Upper lobe of left lung (tissue), 6 donors: ENCODE data around the gene GADD45GIP1. TPM values are rescaled to one million over a fixed set of nuclear protein-coding genes. Genes with fewer than 3 reads are reported as not detected.

Source experiments
- ATAC-seq, 2 donors: fragments of 200-7000 bp; cut with Tn5 transposase; one replicate each; pipeline ENCODE4 v1.9.1; 2022; ENCODE audit warnings: mild to moderate bottlenecking in 2 of 2, moderate library complexity in 2 of 2; ENCODE audit not compliant: low FRiP score in 2 of 2
- DNase-seq, 2 donors: peaks; one replicate each; pipeline ENCODE4 v3.0.0-alpha.2; 2019 to 2020
- H3K27ac ChIP-seq, 4 donors: fragments of 200-600 bp; sonication (generic); one replicate each; pipeline ENCODE4 v1.5.1; 2016 to 2019
- H3K27me3 ChIP-seq, 4 donors: fragments of 200-600 bp; sonication (generic); one replicate each; pipeline ENCODE4 v1.5.1; 2017 to 2019
- H3K36me3 ChIP-seq, 4 donors: fragments of 200-600 bp; sonication (generic); one replicate each; pipeline ENCODE4 v1.5.1; 2016 to 2019
- H3K4me1 ChIP-seq, 4 donors: fragments of 200-600 bp; sonication (generic); one replicate each; pipeline ENCODE4 v1.5.1; 2018 to 2019
- H3K4me3 ChIP-seq, 4 donors: fragments of 200-600 bp; sonication (generic); one replicate each; pipeline ENCODE4 v1.5.1; 2017 to 2019; ENCODE audit warnings: mild to moderate bottlenecking in 2 of 4, moderate library complexity in 1 of 4
- H3K9me3 ChIP-seq, 4 donors: fragments of 200-600 bp; sonication (generic); one replicate each; pipeline ENCODE4 v1.5.1; 2018 to 2019
- EP300 ChIP-seq, 4 donors: sonication (generic); formaldehyde crosslinking; IDR thresholded peaks; one replicate each; pipeline ENCODE4 v1.5.1; 2017; ENCODE audit warnings: antibody characterized with exemption in 4 of 4, control low read depth in 2 of 4
- POLR2A ChIP-seq, 4 donors: fragments of 450-650 bp; IDR thresholded peaks; one replicate each; pipeline ENCODE4 v1.5.1; 2016 to 2017; ENCODE audit warnings: antibody characterized with exemption in 4 of 4, mild to moderate bottlenecking in 2 of 4
- POLR2AphosphoS5 ChIP-seq, 2 donors: sonication (generic); formaldehyde crosslinking; IDR thresholded peaks; one replicate each; pipeline ENCODE4 v1.5.1; 2017; ENCODE audit warnings: antibody characterized with exemption in 2 of 2
- WGBS, 2 donors: methylation state at CpG; one replicate each; pipeline ENCODE4 v1.1.5; 2017 to 2018; 5-methylcytosine and 5-hydroxymethylcytosine counted together
- total RNA-seq, 6 donors: library from RNA; depleted of rRNA in 4 of 6; stranded (reverse); fragments of >200 nt in 4 of 6; gene quantifications; one replicate each; pipeline versions ENCODE4 v1.1.0 to v1.2.1, GENCODE V29; 2016 to 2021
- TF ChIP-seq, protein P1 (sequence below), 6 experiments: fragments of 450-650 bp in 4 of 6; fragments of 200-600 bp in 2 of 6; sonication (generic) in 2 of 6; IDR thresholded peaks; one replicate each; pipeline ENCODE4 v1.5.1; 2016 to 2019; ENCODE audit warnings: antibody characterized with exemption in 6 of 6
- donor health status: DM: no; HTN: no; CAD: no; lungs with moderate emphysema.
- donor health status: DM: no; HTN: yes; CAD: no; lungs with severe emphysema.

GADD45GIP1 gene
- total RNA-seq, 6 donors from 2014 or later = 15.3 to 43.8 (median 26.6) TPM

DNA sequence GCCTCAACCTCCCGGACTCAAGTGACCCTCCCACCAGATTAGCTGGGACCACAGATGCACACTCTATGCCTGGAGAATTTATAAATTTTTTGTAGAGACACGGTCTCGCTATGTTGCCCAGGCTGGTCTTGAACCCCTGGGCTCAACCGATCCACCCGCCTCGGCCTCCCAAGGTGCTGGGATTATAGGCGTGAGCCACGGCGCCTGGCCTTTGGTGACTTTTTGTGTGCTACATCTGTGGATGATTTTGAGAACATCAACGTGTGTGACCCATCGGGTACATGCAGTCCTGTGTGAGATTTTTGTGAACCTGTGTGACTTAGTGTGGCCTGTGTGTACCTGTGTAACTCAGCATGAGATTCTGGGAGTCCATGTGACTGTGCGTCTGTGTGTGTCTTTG, 29.7 kb upstream of the GADD45GIP1 start:
- H3K4me1 ChIP-seq = peaks cover 13 to 23% (median 19%) of the 10 kb centered on the region in 4 donors
- no peaks in the 10 kb centered on the region for H3K9me3 ChIP-seq
- H3K27ac ChIP-seq = no peak overlapping the region
- no peak overlapping the region for H3K4me3 ChIP-seq
- DNase-seq (no peak), ATAC-seq (no peak)
- TF ChIP-seq, protein P1, sequence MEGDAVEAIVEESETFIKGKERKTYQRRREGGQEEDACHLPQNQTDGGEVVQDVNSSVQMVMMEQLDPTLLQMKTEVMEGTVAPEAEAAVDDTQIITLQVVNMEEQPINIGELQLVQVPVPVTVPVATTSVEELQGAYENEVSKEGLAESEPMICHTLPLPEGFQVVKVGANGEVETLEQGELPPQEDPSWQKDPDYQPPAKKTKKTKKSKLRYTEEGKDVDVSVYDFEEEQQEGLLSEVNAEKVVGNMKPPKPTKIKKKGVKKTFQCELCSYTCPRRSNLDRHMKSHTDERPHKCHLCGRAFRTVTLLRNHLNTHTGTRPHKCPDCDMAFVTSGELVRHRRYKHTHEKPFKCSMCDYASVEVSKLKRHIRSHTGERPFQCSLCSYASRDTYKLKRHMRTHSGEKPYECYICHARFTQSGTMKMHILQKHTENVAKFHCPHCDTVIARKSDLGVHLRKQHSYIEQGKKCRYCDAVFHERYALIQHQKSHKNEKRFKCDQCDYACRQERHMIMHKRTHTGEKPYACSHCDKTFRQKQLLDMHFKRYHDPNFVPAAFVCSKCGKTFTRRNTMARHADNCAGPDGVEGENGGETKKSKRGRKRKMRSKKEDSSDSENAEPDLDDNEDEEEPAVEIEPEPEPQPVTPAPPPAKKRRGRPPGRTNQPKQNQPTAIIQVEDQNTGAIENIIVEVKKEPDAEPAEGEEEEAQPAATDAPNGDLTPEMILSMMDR (IDR thresholded peaks at IDR 0.05) = no peak
- TF ChIP-seq POLR2A (IDR thresholded peaks at IDR 0.05) = no peak
- no peak for TF ChIP-seq POLR2AphosphoS5 (IDR thresholded peaks at IDR 0.05)
- TF ChIP-seq EP300 (IDR thresholded peaks at IDR 0.05) = no peak
- no peaks in the 10 kb centered on the region for H3K27me3 ChIP-seq
- 93 to 99% methylated on average over 11 to 12 of the region's 12 CpGs for WGBS, 2 donors
- H3K36me3 ChIP-seq = no peaks in the 10 kb centered on the region

DNA sequence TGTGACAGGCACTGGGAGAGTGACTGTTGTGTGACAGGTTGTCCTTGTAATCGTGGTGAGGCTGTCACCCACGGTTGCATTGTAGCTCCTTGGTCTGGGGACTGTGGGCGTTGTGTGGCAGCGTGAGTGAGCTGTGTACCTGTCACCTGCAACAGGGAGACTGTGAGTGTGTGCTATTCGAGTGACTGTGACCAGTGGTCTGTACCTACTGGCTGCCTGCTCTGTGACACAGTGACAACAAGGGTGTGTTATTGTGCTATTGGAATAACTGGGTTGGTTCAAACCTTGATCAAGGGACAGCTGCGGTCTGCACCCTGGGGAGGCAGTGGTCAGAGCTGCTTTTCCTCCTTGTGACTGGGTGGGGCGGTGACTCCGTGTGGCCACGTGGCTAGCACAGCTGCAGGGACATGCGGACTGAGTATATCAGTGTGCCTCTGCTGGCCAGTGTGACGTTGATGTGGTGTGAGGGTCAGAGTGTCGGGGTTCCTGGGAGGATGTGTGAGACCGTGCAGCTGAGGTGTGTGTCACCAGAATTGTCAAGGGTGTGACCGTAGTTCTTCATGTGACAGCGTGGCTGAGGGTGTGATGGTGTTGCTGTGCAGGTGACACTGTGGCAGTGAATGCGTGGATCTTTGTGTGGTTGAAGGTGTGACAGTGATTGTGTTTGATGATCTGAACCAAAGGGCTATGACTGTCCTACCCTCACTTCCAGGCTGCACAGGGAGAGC, 28.2 kb upstream of the GADD45GIP1 start:
- H3K9me3 ChIP-seq = no peaks in the 10 kb centered on the region
- peaks cover 13 to 23% (median 19%) of the 10 kb centered on the region in 4 donors for H3K4me1 ChIP-seq
- H3K36me3 ChIP-seq = no peaks in the 10 kb centered on the region
- H3K27me3 ChIP-seq = no peaks in the 10 kb centered on the region
- TF ChIP-seq EP300 (IDR thresholded peaks at IDR 0.05) (no peak), POLR2AphosphoS5 (IDR thresholded peaks at IDR 0.05) (peak in 1 of 2 donors; percentile 29)
- no peak overlapping the region for H3K27ac ChIP-seq
- DNase-seq = peak; percentile 67 to 70
- WGBS, 2 donors = 71 to 74% methylated on average over 15 to 16 of the region's 16 CpGs
- peak; percentile 60 to 79 for ATAC-seq
- H3K4me3 ChIP-seq = no peak overlapping the region

DNA sequence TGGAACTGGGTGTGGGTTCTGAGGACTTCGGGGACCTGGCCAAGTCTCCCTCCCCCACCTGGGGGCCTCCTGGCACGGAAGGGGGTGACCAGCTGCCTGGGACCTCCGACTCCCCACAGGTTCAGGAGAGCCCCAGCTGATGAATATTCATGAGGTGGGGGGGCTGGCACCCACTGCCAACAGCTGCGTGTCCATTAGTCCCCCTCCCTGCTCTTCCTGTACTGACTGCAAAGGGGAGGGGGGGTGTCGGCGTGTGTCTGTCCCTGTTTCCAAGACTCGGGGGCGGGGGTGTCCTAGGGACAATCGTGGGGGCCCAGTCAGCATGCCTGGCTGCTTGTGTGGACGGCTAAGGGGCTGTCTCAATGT, 27.6 kb upstream of the GADD45GIP1 start:
- DNase-seq (no peak), ATAC-seq (no peak)
- peaks cover 13 to 23% (median 19%) of the 10 kb centered on the region in 4 donors for H3K4me1 ChIP-seq
- TF ChIP-seq, protein P1 (IDR thresholded peaks at IDR 0.05) = no peak
- TF ChIP-seq EP300 (IDR thresholded peaks at IDR 0.05) = no peak
- TF ChIP-seq POLR2AphosphoS5 (IDR thresholded peaks at IDR 0.05) = no peak
- TF ChIP-seq POLR2A (IDR thresholded peaks at IDR 0.05) = no peak
- no peaks in the 10 kb centered on the region for H3K36me3 ChIP-seq
- H3K27me3 ChIP-seq = no peaks in the 10 kb centered on the region
- no peaks in the 10 kb centered on the region for H3K9me3 ChIP-seq
- 28 to 47% methylated on average over 6 to 10 of the region's 10 CpGs for WGBS, 2 donors
- H3K4me3 ChIP-seq = no peak overlapping the region
- H3K27ac ChIP-seq = no peak overlapping the region

DNA sequence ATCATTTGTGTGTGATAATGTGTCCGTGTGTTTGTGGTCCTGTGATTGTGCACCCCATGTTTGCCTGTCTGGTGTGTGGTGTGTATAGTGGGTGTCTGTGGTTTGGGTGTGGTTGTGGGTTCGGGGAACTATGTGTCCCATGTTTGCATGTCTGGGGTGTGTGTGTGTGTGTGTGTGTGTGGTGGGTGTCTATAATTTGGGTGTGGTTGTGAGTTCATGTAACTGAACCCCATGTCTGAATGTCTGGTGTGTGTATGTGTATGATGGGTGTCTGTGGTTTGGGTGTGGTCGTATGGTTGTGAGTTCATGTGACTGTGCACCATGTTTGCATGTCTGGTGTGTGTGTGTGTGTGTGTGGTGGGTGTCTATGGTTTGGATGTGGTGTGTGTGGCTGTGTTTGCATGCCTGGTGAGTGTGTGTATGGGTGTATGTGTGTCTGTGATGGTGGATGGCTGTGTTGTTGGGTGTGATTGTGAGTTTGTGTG, 27.2 kb upstream of the GADD45GIP1 start:
- H3K4me1 ChIP-seq = peaks cover 13 to 23% (median 19%) of the 10 kb centered on the region in 4 donors
- ATAC-seq = peak in 1 of 2 donors; percentile 19
- no peaks in the 10 kb centered on the region for H3K9me3 ChIP-seq
- DNase-seq = no peak
- H3K27me3 ChIP-seq = no peaks in the 10 kb centered on the region
- no peak overlapping the region for H3K4me3 ChIP-seq
- H3K36me3 ChIP-seq = no peaks in the 10 kb centered on the region
- WGBS, 2 donors = 69 to 80% methylated on average over 3 of the region's 3 CpGs
- no peak overlapping the region for H3K27ac ChIP-seq
- no peak for TF ChIP-seq EP300 (IDR thresholded peaks at IDR 0.05)
- TF ChIP-seq POLR2A (IDR thresholded peaks at IDR 0.05) = no peak
- TF ChIP-seq, protein P1 (IDR thresholded peaks at IDR 0.05) = no peak
- no peak for TF ChIP-seq POLR2AphosphoS5 (IDR thresholded peaks at IDR 0.05)

DNA sequence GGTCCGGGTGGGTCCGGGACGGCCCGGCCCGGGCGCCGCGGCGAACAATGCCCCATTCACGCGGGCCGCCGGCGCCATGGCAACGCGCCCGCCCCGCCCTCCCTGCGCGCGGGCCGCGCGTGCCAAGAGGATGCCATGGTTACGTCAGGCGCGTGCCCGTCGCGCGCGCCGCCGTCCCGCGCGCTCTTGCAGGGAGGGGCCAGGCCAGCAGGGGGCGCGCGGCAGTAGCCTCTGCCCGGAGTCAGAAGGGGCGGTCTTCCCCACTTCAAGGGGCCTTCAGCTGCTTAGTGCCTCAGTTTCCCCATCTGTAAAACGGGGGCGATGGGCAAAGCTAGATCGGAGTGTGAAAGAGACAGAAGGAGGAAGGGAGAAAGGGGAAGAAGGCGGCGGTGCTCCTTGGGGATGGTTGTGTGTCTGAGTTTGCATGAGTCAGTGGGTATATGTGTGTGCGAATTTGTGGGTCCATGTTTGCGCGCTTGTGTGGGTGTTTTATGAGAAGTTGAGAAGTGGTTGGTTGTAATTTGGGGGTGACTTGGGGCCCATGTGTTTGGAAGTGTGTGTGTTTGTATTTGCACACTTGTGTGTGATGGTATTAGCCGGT, 26.6 kb upstream of the GADD45GIP1 start:
- Histone ChIP-seq H3K36me3 (no peaks in the 10 kb centered on the region), H3K27me3 (no peaks in the 10 kb centered on the region), H3K9me3 (no peaks in the 10 kb centered on the region), H3K4me1 (peaks cover 13 to 23% (median 19%) of the 10 kb centered on the region in 4 donors), H3K4me3 (peak overlapping the region in 3 of 4 donors; percentile 22 to 35 (median 34)), H3K27ac (no peak overlapping the region)
- ATAC-seq = peak; percentile 86 to 94
- DNase-seq = peak; percentile 76 to 98
- 14 to 19% methylated on average over 26 to 31 of the region's 51 CpGs for WGBS, 2 donors
- TF ChIP-seq POLR2A (IDR thresholded peaks at IDR 0.05) (no peak), POLR2AphosphoS5 (IDR thresholded peaks at IDR 0.05) (peak; percentile 30 to 35), EP300 (IDR thresholded peaks at IDR 0.05) (peak in 1 of 4 donors; percentile 16)
- TF ChIP-seq, protein P1 (IDR thresholded peaks at IDR 0.05) = peak; percentile 98 to 99 (median 99)
